ENCODE results near the gene ADISSP. TPM values are rescaled to one million over a fixed set of nuclear protein-coding genes. Genes with fewer than 3 reads are reported as not detected.
A peak's percentile ranks its signal among the peaks of the same experiment; 100 is the strongest.

Gene ADISSP
- total and polyA plus RNA-seq, 2 of the 8 experiments (the other 6 are each of a cell fraction or from before 2014, with no cell fraction given) = 111 to 141 TPM

DNA sequence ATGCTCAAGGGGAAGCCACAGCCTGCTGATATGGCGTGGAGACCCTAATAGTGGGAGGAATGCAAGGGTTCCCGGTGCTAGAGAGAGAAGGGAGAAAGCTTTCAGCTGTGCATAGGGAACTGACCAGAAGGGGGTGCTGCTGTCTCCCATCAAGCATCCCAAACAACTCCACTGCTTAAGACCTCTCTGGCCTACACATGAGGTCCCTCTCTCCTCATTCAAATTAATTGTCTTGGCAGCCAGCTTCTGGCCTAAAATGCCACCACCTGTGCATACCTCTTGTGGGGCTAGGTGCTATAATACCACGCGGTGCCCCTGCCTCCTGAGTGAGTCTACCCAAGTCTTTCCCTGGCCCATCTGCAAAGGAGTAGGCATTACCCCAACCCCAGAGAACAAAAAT lies 14.5 kb downstream of the ADISSP start:
- Histone ChIP-seq H3K56ac (replicated peaks; ENCODE audit: insufficient read length, low read depth, low read length) (no peak overlapping the region), H2BK15ac (ENCODE audit: low read length) (no peak overlapping the region; the same call in 1 of the 2 replicates), H4K5ac (ENCODE audit: insufficient read length, low read depth, low read length) (no peak overlapping the region), H3K4me3 (ENCODE audit: extremely low read depth in 1 of 4, insufficient read depth in 2 of 4, low read depth in 3 of 4, low read length in 4 of 4) (no peak overlapping the region), H3K9ac (replicated peaks in 1 of 4; ENCODE audit: extremely low read depth in 1 of 4, low read depth in 3 of 4, low read length in 3 of 4) (no peak overlapping the region), H3K4me1 (replicated peaks in 1 of 4; ENCODE audit: control insufficient read depth in 3 of 4, insufficient read depth in 4 of 4, low read length in 3 of 4) (peaks cover 0 to 17% (median 4%) of the 10 kb centered on the region in 4 experiments; a peak in 5 of 7 replicates), H3K27me3 (replicated peaks in 1 of 4; ENCODE audit: control insufficient read depth in 3 of 4, extremely low read depth in 1 of 4, insufficient read depth in 3 of 4, low read length in 3 of 4) (peaks cover 4 to 22% (median 17%) of the 10 kb centered on the region in 4 experiments), H3K79me1 (ENCODE audit: low read depth, low read length) (no peaks in the 10 kb centered on the region; the same call in 1 of the 2 replicates), H3K14ac (ENCODE audit: insufficient read length) (no peak overlapping the region), H3K36me3 (ENCODE audit: control insufficient read depth in 2 of 4, insufficient read depth in 4 of 4, low read length in 3 of 4) (peaks cover 0 to 4% (median under 1%) of the 10 kb centered on the region in 4 experiments; a peak in 5 of 8 replicates), H3K4me2 (ENCODE audit: insufficient read depth in 1 of 2, low read depth in 2 of 2, low read length in 2 of 2) (no peak overlapping the region; a peak in 1 of 4 replicates), H2BK120ac (replicated peaks; ENCODE audit: low read depth, low read length) (no peak overlapping the region), H3K4ac (replicated peaks; ENCODE audit: insufficient read length, low read depth, low read length) (no peak overlapping the region), H3K18ac (ENCODE audit: extremely low read depth, low read length) (no peak overlapping the region), H3K23ac (ENCODE audit: insufficient read length) (no peak overlapping the region), H2AFZ (ENCODE audit: low read length) (no peak overlapping the region), H3K27ac (ENCODE audit: low read depth, low read length) (no peak overlapping the region), H4K8ac (ENCODE audit: extremely low read depth, insufficient read depth, low read length) (no peak overlapping the region), H3K9me3 (ENCODE audit: insufficient read depth in 2 of 2, low read depth in 1 of 2, low read length in 1 of 2) (no peaks in the 10 kb centered on the region), H4K91ac (replicated peaks; ENCODE audit: insufficient read length, low read length) (no peak overlapping the region), H2BK5ac (ENCODE audit: low read depth, low read length) (no peak overlapping the region), H2AK5ac (ENCODE audit: low read depth, low read length) (no peak overlapping the region), H3K79me2 (ENCODE audit: control insufficient read depth in 1 of 2, insufficient read depth in 2 of 2, low read length in 2 of 2) (no peaks in the 10 kb centered on the region), H2BK12ac (ENCODE audit: low read depth, low read length) (no peak overlapping the region), H2BK20ac (ENCODE audit: low read length) (no peak overlapping the region), H3K23me2 (ENCODE audit: low read depth, low read length) (peaks cover 19% of the 10 kb centered on the region), H4K20me1 (replicated peaks in 1 of 2; ENCODE audit: control insufficient read depth in 1 of 2, insufficient read depth in 2 of 2, low read length in 2 of 2) (peaks cover 6 to 27% of the 10 kb centered on the region in 2 experiments)
- DNase-seq (ENCODE audit: low read depth in 1 of 2, low spot score in 2 of 2) (peak in 1 of 2 experiments; percentile 84), FAIRE-seq (peak; percentile 48)
- TF ChIP-seq ZNF274 (IDR thresholded peaks at IDR 0.05; ENCODE audit: borderline replicate concordance, extremely low read depth, low read length) (no peak), POLR2A (IDR thresholded peaks at IDR 0.05; ENCODE audit: control extremely low read depth in 1 of 2, low read depth in 2 of 2, low read length in 2 of 2) (peak in 1 of 2 experiments; percentile 49; a peak in 2 of 3 replicates), MAFK (IDR thresholded peaks at IDR 0.05; ENCODE audit: low read depth, low read length) (no peak), GABPA (IDR thresholded peaks at IDR 0.05; ENCODE audit: borderline replicate concordance, insufficient read depth, low read length) (0 out of 2 replicates have a peak, but pooled peaks have one; percentile 14), CREB1 (IDR thresholded peaks at IDR 0.05) (peak; percentile 51), RAD21 (IDR thresholded peaks at IDR 0.05 in 1 of 2, conservative IDR thresholded peaks at IDR 0.05 in 1 of 2; ENCODE audit: low read depth in 2 of 2, low read length in 2 of 2) (peak; percentile 69 to 75), TEAD4 (IDR thresholded peaks at IDR 0.05; ENCODE audit: low read depth, low read length) (0 out of 2 replicates have a peak, but pooled peaks have one; percentile 16), YY1 (IDR thresholded peaks at IDR 0.05; ENCODE audit: low read depth, low read length) (0 out of 2 replicates have a peak, but pooled peaks have one; percentile 24)
- TF ChIP-seq, protein P1, sequence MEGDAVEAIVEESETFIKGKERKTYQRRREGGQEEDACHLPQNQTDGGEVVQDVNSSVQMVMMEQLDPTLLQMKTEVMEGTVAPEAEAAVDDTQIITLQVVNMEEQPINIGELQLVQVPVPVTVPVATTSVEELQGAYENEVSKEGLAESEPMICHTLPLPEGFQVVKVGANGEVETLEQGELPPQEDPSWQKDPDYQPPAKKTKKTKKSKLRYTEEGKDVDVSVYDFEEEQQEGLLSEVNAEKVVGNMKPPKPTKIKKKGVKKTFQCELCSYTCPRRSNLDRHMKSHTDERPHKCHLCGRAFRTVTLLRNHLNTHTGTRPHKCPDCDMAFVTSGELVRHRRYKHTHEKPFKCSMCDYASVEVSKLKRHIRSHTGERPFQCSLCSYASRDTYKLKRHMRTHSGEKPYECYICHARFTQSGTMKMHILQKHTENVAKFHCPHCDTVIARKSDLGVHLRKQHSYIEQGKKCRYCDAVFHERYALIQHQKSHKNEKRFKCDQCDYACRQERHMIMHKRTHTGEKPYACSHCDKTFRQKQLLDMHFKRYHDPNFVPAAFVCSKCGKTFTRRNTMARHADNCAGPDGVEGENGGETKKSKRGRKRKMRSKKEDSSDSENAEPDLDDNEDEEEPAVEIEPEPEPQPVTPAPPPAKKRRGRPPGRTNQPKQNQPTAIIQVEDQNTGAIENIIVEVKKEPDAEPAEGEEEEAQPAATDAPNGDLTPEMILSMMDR (IDR thresholded peaks at IDR 0.05; ENCODE audit: control extremely low read depth in 1 of 3, insufficient read depth in 1 of 3, low read depth in 1 of 3, low read length in 3 of 3) = peak; percentile 78 to 97 (median 80)
- 46% methylated on average over 4 of the region's 4 CpGs; no CpG with 5 or more reads in 1 of the 2 experiments for WGBS, 2 experiments (ENCODE audit: extremely low coverage in 1 of 2, insufficient coverage in 1 of 2, insufficient read length in 1 of 2, insufficient replicate concordance in 2 of 2, low coverage in 1 of 2, low lambda C conversion rate in 2 of 2, missing lambda C conversion rate in 1 of 2)
- ChIA-PET CTCF (ENCODE audit: partially characterized antibody) (interaction anchor here (0.6 to 18.6 kb wide), 21 partner anchors 10 to 452 kb away, joined by 3 to 308 read pairs (median 4); partner anchors contain the start of genes ADISSP, AP5S1, HSPA12B and SIGLEC1), POLR2A (ENCODE audit: partially characterized antibody) (interaction anchor here (0.6 to 5.9 kb wide), 7 partner anchors 9 to 75 kb away, joined by 3 to 46 read pairs (median 3); partner anchors contain the start of gene ADISSP)
